Stomach (tissue), 4 donors: Measurements from ENCODE around the gene CUEDC1.

ENCODE experiments used
- CTCF ChIP-seq, 7 experiments: fragments of 450-650 bp in 4 of 7; fragments of 200-600 bp in 3 of 7; sonication (generic) in 3 of 7; IDR thresholded peaks; one replicate each; pipeline ENCODE4 v1.5.1; 2016 to 2019; ENCODE audit warnings: antibody characterized with exemption in 7 of 7, control low read depth in 2 of 7, mild to moderate bottlenecking in 1 of 7
- EP300 ChIP-seq: sonication (generic); formaldehyde crosslinking; IDR thresholded peaks from one replicate; pipeline ENCODE4 v1.6.1; 2017; ENCODE audit warnings: antibody characterized with exemption
- POLR2A ChIP-seq, 4 donors: fragments of 450-650 bp; IDR thresholded peaks; one replicate each; pipeline ENCODE4 v1.6.1; 2016; ENCODE audit warnings: antibody characterized with exemption in 4 of 4, control low read depth in 2 of 4, mild to moderate bottlenecking in 1 of 4, moderate library complexity in 1 of 4

GRCh38 chr17:57968456-57968855 is 13.2 kb upstream of the CUEDC1 start:
- TF ChIP-seq CTCF (IDR thresholded peaks at IDR 0.05) = no peak
- no peak for TF ChIP-seq POLR2A (IDR thresholded peaks at IDR 0.05)
- no peak for TF ChIP-seq EP300
